D341Med (cell line): Measurements from ENCODE around the gene FBXO21.
"Not testable (repeated sequence)": the region's sequence is repeated elsewhere in the genome, so short reads cannot be mapped to it uniquely, and the experiment has no call there.

ENCODE experiments used
- DNase-seq: peaks from one replicate; pipeline ENCODE4 v3.0.0; 2012; ENCODE audit warnings: low spot score

The FBXO21 gene

DNA sequence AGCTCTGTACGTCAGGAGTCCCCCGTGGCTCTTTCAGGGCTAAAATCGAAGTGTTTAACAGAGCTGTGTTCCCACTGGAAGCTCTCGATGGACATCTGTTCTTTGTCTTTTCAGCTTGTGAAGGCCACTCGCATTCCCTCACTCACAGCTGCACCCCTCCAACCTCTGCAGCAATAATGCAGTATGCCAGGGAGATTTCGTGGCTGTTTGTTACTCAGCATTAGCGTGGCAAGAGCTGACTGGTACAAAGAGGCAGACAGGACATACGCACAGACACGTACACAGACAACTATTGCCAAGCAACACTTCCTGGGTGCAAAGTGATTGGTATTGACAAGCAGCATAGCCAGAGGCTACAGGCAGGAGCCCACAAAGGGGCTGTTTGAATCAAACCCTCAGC lies 11.8 kb upstream of the FBXO21 start:
- no peak for DNase-seq

DNA sequence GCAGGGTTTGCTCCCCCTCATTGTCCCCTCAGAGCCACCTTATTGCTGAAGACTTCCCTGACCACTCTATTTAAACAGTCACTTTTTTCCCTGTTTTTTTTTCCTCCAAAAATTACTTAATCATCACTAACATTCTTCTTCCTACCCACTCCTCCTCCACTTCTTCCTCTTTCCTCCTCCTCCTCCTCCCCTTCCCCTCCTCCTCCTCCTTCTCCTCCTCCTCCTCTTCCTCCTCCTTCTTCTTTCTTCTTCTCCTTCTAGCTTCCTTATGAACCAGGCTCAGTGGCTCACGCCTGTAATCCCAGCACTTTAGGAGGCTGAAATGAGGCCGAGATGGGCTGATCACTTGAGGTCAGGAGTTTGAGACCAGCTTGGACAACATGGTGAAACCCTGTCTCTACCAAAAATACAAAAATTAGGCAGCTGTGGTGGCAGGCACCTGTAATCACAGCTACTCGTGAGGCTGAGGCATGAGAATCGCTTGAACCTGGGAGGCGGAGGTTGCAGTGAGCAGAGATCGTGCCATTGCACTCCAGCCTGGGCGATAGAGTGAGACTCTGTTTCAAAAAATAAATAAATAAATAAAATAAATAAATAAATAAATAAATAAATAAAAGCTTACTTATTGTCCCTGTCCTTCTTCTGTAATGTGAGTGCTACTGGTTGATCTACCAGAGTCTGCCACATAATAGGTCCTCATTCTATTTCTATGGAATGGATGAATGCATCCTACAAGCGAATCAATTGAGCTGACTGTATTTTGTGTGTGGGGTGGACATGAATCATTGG lies 9.9 kb upstream of the FBXO21 start:
- DNase-seq = not testable (repeated sequence)

DNA sequence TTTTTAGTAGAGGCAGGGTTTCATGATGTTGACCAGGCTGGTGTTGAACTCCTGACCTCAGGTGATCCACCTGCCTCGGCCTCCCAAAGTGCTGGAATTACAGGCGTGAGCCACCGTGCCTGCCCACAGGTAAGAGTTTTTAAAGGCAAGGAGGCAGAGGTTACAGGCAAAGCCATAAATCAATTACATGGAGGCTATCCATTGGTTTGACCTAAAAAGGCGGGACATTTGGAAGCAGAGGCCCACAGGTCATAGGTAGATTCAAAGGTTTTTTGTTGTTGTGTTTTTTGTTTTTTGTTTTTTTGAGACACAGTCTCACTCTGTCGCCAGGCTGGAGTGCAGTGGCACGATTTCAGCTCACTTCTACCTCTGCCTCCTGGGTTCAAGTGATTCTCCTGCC lies 6.1 kb upstream of the FBXO21 start:
- DNase-seq = not testable (repeated sequence)

DNA sequence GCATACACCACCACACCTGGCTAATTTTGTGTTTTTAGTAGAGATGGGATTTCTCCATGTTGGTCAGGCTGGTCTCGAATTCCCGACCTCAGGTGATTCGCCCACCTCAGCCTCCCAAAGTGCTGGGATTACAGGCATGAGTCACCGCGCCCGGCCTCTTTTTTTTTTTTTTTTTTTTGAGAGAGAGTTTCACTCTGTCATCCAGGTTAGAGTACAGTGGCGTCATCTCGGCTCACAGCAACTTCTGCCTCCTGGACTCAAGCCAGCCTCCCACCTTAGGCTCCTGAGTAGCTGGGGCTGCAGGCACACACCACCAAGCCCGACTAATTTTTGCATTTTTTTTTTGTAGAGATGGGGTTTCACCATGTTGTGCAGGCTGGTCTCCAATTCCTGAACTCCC lies 4.8 kb upstream of the FBXO21 start:
- DNase-seq = not testable (repeated sequence)

DNA sequence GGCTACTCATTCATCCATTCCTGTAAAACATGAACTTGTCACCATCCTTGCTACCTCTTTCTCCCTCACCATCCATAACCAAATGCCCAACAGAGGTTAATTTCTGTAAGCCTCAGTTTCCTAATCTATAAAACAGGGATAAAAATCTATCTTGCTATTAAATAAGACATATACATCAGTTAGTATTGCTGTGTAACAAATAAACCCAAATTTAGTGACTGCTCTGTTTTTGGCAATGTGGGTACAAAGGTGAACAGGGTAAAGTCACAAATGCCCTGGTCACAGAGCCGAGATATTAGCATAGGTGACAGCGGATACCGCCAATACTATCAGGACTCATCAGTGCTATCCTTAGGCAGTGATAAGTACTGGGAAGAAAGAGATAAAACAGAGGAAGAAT lies 3.6 kb upstream of the FBXO21 start:
- no peak for DNase-seq

DNA sequence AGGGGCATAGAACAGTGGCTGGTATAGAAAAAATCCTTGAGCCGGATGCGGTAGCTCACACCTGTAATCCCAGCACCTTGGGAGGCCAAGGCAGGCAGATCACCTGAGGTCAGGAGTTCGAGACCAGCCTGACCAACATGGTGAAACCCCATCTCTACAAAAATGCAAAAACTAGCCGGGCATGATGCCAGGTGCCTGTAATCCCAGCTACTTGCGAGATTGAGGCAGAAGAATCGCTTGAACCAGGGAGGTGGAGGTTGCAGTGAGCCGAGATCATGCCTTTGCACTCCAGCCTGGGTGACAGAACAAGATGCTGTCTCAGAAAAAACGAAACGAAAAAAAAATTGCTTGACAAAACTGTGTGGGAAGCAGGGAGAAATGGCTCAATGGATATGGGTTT lies 2.3 kb upstream of the FBXO21 start:
- not testable (repeated sequence) for DNase-seq

DNA sequence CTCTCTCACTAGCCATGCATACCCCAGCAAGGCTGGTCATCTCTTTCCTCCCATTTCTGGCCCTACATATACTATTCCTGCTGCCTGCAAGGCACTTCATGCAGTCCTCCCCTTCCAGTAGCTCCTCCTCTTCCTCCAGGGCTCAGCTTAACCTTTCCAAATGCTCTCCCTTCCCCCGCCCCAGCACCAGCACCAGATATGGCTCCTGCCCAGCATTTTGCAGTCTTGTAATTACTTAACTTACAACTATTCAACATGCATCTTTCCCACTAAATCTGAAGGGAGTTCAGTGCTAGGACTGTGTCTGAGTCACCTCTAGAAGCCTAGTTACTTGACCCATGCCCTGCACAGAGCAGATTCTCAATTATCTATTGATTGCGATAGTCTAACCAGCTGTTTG lies 1.8 kb upstream of the FBXO21 start:
- no peak for DNase-seq

DNA sequence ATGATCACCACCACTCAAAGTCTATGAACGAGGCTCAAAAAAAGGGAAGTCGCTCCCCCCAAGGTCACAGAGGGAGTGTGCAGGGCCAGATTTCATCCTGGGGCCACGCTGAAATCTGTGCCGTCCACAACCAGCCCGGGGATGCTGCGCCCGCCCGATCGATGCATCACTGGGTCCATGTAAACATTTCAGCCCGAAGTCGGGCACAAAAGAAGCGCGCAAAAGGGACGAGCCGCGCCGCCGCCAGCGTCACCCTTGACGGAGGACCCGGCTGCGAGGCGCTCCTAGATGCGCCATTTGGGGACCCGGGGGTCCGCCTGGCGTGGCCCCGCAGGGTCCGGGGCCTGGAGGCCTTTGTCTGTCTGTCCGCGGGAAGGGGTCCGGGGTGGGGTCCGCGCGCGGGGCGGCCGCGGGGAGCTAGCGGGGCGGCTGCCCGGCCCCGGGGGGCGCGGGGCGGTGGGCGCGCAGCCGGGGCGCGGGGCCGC lies 503 bp downstream of the FBXO21 start:
- no peak for DNase-seq

DNA sequence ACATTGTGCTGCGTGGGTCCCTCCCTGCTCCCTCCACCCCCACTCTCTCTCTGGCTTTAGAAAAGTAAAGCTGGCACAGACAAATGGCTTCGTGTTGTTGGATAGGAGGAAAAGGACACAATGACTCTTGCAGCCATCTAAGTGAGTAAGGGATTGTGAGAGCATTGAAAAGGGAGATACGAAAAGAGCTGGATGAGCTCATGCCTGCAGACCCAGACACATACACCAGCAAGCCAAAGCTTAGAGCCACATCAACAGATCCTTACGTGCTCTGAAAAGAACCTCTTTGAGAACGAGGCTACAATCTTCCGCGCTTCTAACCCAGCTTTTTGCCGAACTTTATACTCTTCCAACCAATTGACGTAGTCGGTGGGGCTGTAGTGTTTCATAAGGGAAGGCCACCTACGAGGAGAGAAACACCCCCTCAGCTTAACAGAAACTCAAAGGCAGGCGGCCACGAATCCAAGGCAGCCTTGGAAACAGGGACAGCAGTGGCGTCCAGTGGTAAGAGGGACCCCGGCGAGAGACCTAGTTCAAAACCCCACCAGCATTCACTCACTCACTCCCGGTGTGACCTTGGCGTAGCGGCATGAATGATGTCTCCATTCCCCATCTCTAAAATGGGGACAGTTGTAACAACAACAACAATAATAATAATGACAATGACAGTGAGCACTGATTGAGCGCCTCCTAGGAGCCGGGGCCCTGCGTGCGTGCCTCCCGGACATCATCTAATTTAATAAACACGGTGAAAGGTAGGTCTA lies 1.1 kb downstream of the FBXO21 start:
- DNase-seq = no peak

DNA sequence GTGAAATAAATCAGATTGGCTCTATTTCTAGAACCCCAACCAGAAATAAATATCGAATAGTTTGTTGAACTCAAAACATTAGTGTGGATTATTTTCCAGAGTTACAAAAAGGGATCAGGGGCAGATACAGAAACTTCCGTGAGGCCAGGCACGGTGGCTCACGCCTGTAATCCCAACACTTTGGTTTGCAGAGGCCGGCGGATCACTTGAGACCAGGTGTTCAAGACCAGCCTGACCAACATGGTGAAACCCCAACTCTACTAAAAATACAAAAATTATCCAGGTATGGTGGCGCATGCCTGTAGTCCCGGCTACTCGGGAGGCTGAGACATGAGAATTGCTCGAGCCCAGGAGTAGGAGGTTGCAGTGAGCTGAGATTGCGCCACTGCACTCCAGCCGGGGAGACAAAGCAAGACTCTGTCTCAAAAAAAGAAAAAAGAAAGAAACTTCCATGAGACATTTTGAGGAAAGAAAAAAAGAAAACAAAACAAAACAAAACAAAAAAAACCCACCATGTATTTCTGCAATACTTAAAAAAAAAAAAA lies 2.1 kb downstream of the FBXO21 start:
- no peak for DNase-seq

DNA sequence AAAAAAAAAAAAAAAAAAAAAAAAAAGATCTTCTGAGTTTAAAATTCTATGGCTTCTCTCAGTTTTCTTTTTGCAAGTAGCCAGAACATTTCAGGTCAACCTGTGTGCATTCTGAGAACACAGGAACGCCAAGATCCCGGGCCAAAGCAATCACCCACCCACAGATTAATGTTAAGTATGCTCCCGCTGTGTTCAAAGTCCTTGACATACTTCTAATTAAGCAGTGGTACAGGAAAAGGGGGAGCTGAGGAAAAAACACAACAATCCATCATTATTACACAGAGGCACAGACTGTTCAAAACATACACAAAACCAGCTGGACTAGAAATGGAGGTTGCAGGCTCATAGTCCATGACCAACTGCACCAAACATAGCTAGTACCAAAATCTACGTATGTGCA lies 2.8 kb downstream of the FBXO21 start:
- DNase-seq = no peak

DNA sequence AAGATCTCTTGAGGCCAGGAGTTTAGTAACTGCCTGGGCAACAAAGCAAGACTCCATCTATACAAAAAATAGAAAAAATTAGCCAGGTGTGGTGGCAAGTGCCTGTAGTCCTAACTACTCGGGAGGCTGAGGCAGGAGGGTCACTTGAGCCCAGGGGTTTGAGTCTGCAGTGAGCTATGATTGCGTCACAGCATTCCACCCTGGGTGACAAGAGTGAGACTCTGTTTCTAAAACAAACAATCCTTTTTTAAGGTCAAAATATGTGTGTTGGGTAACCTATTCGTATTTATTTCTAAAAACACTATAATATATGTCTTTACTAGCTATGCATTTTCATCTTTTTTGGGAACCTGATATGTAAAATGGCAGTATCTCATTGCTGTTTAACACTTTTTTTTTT lies 7.4 kb downstream of the FBXO21 start:
- DNase-seq = no peak

DNA sequence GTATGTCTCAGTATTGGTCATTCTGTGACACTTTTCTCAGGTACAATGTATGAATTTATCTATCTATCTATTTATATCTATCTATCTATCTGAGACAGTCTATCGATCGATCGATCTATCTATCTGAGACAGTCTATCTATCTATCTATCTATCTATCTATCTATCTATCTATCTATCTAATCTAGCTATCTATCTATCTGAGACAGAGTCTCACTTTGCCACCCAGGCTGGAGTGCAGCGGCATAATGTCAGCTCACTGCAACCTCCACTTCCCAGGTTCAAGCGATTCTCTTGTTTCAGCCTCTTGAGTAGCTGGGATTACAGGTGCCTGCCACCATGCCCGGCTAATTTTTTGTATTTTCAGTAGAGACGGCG lies 8.8 kb downstream of the FBXO21 start:
- DNase-seq = not testable (repeated sequence)

DNA sequence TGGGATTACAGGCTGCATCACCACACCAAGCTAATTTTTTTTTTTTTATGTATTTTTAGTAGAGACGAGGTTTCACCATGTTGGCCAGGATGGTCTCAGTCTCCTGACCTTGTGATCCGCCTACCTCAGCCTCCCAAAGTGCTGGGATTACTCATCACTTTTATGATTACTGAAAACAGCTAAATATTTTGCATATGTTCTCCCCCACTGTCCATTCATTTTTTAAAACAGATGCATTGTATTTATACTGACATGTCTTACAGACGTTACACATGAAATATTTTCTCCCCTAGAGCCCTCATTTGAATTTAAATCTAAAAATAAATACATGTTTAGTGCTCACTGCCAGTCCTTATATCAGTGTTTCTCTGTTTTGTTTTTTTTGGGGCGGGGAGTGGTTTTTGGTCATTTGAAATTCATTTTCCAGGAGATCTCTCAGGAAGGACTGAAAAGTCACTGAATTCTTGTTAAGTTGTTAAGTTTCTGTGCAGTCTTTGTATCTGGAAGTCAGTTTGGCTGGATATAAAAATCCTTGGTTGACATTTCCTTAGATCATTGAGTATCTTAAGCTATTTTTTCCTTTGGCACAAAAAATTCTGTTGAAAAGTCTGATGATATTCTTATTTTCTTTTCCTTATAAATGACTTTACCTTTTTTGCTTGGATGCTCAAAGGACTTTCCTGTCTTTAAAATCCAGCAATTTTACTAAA lies 9.4 kb downstream of the FBXO21 start:
- DNase-seq = no peak

DNA sequence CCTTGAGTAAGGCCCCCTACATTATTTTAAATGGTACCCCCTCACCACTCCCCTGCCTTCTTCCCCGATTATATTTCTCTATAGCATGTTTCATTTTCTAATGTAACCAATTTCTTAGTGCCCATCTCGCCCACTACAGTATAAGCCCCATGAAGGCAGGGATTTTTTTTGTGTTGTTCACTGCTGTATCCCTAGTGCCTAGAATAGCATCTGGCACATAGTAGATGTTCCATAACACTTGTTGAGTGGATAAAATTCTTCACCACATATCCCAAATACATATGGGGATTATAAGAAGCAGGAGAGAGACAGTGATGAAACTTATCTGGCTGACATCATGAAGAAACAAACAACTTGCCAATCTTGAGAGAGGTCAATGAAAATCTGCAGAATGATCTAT lies 11.5 kb downstream of the FBXO21 start:
- no peak for DNase-seq

DNA sequence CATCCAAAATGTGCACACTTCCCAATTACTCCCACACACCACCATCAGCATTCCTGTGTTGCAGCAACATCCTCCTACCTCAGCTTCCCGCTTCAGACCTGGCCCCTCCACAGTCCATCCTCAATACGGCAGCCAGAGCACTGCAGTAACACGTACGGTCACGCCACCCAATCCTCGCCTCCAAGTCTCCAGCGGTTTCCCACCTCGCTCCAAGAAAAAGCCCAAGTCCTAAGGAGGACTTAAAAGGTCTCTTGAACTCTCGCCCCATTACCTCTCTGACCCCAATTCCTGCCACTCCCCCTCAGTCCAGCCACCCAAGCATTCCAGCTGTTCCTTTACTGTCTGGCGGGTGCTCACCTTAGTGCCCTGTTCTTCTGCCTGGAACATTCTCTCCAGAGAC lies 12.0 kb downstream of the FBXO21 start:
- no peak for DNase-seq

DNA sequence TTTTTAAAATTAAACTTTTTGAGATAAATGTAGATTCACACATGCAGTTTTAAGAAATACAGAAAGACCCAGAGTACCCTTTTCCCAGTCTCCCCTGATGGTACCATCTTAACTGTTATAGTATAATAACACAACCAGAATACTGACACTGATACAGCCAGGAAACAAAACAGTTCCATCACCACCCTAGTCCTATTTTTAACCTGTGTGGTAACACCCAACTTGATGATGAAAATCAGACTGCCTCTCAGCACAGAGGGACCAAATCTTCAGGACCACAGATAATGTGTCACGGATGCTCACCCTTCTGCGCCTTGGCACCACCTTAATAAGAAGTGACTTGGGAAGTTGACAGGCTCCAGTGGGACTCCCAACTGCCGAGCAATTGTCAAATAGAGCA lies 18.1 kb downstream of the FBXO21 start:
- DNase-seq = no peak

DNA sequence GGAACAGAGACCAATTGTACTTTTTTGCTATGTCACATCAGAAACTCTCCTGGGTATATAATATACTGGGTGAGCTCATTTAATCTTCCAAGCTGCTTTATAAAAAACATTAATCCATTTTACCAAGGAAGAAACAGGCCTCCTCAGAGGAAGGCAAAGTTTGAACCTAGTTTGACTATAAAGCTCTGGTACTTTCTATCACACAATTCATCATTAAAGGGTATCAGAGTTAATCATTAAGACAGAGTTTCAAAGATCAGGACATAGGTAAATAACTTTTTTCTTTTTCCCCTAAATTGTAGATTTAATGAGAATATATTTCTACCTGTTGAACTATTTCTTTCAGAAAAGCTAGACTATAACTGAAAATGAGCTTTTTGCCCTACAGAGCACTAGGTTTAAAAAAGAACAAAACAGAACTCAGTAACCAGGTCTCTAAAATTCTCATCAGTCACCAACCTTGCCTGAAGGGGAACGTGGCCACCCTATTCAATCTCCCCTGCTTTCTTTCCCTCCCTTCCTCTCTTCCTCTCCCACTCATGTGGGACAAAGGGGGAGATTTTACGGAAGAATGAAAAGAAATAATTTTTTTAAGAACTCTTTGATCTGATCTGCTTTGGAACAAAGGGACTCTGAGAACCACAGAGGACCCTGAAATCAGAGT lies 18.6 kb downstream of the FBXO21 start:
- DNase-seq = no peak

DNA sequence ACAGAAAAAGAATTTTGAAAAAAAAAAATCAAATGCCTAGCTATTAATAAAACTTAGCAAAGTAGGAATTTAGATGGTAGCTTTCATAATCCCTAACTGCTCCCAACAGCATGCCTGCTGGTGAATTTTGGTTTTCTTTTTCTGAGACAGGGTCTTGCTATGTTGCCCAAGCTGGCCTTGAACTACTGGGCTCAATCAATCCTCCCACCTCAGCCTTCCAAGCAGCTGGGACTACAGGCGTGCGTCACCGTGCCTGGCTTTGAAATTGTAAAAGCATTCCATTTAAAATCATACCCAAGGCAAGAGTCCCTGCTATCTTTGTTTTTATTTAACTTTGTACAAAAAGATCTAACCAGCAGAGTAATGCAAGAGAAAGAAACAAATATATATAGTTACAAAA lies 20.7 kb downstream of the FBXO21 start:
- DNase-seq = no peak

DNA sequence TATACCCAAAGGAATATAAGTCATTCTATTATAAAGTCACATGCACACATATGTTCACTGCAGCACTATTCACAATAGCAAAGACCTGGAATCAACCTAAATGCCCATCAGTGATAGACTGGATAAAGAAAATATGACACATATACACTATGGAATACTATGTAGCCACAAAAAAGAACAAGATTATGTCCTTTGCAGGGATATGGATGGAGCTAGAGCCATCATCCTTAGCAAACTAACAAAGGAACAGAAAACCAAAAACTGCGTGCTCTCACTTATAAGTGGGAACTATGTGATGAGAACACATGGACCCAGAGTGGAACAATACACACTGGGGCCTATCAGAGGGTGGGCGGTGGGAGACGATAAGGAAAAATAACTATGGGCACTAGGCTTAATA lies 21.3 kb downstream of the FBXO21 start:
- no peak for DNase-seq

DNA sequence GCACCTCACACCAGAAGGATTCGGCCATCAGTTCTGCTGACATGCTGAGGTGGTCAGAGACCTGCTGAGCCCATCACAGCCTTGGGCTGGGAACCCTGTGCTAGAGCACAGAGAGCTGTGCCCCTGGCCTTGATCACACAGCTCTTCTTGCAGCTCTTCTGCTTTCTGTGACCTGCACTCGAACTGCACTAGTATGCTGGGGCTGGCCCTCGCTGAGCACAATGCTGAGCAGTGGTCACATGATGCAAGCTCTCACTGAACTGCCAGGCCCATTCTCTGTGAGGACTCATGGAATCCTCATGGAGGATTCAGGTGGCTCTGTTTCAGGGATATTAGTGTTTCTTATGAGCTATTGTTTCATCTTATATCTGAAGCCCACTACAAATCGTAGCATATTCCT lies 22.5 kb downstream of the FBXO21 start:
- DNase-seq = no peak

DNA sequence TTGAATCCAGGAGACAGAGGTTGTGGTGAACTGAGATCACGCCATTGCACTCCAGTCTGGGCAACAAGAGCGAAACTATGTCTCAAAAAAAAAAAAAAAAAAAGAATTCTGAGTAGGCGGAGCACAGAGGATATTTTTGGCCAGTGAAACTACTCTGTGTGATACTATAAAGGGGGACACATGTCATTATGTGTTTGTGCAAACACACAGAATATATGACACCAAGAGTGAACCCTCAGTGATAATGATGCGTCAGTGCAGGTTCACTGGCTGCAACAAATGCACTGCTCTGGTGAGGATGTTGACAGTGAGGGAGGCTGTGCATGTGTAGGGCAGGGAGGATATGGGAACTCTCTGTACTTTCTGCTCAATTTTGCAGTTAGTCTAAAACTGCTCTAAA lies 24.2 kb downstream of the FBXO21 start:
- DNase-seq = no peak
